WTC11 (cell line): Measurements from ENCODE around the gene PRR19. TPM values are rescaled to one million over a fixed set of nuclear protein-coding genes. Genes with fewer than 3 reads are reported as not detected.

Source experiments
- ATAC-seq: fragments of 200-7000 bp; cut with Tn5 transposase; 2 replicates; pipeline ENCODE4 v1.10.0; 2021; ENCODE audit warnings: mild to moderate bottlenecking, moderate library complexity
- CTCF ChIA-PET: fragments of 300-600 bp; sonication (Branson Sonifier 250); formaldehyde crosslinking; loops from one replicate; lab custom pipeline; 2021; ENCODE audit warnings: antibody characterized with exemption; lab: Charles Lee
- POLR2A ChIA-PET: fragments of 350-600 bp; sonication (Branson Sonifier 250); formaldehyde crosslinking; loops from one replicate; lab custom pipeline; 2021; ENCODE audit warnings: antibody characterized with exemption; lab: Charles Lee
- DNase-seq: peaks from one replicate; pipeline ENCODE4 v3.0.0; 2021; ENCODE audit warnings: low spot score
- H3K27ac Mint-ChIP-seq: 2 replicates; pipeline ENCODE4 v1.8.0; 2021; ENCODE audit warnings: mixed read lengths
- H3K27me3 Mint-ChIP-seq: 2 replicates; pipeline ENCODE4 v1.8.0; 2021; ENCODE audit warnings: low read depth, mild to moderate bottlenecking, moderate library complexity, mixed read lengths
- H3K36me3 Mint-ChIP-seq: 2 replicates; pipeline ENCODE4 v1.8.0; 2021; ENCODE audit warnings: mixed read lengths
- H3K4me1 Mint-ChIP-seq: 2 replicates; pipeline ENCODE4 v1.8.0; 2022; ENCODE audit warnings: mixed read lengths
- H3K4me3 Mint-ChIP-seq: 2 replicates; pipeline ENCODE4 v1.8.0; 2021; ENCODE audit warnings: mild to moderate bottlenecking, moderate library complexity, mixed read lengths
- H3K9me3 Mint-ChIP-seq: 2 replicates; pipeline ENCODE4 v1.8.0; 2021; ENCODE audit warnings: mixed read lengths
- AR ChIP-seq: fragments of 250-450 bp; sonication (Bioruptor Pico); IDR thresholded peaks from 2 replicates; pipeline ENCODE4 v1.9.0; 2021; ENCODE audit warnings: mild to moderate bottlenecking
- ATF2 ChIP-seq: sonication (generic); formaldehyde crosslinking; IDR thresholded peaks from 2 replicates; pipeline ENCODE4 v1.8.1; 2022; ENCODE audit warnings: low read depth, missing genetic modification reagents, borderline replicate concordance
- CBFB ChIP-seq: sonication (generic); formaldehyde crosslinking; IDR thresholded peaks from 2 replicates; pipeline ENCODE4 v1.8.1; 2022; ENCODE audit warnings: mild to moderate bottlenecking, low read depth, missing genetic modification reagents
- CREM ChIP-seq: sonication (generic); formaldehyde crosslinking; IDR thresholded peaks from 2 replicates; pipeline ENCODE4 v1.8.1; 2022; ENCODE audit warnings: mild to moderate bottlenecking, missing genetic modification reagents, moderate library complexity
- ESRRA ChIP-seq: sonication (generic); formaldehyde crosslinking; IDR thresholded peaks from 2 replicates; pipeline ENCODE4 v1.8.1; 2022; ENCODE audit warnings: mild to moderate bottlenecking, missing genetic modification reagents, borderline replicate concordance
- IRF1 ChIP-seq: sonication (generic); formaldehyde crosslinking; IDR thresholded peaks from 2 replicates; pipeline ENCODE4 v1.8.0; 2023; ENCODE audit warnings: missing genetic modification reagents
- MXD4 ChIP-seq: fragments of 250-450 bp; sonication (Bioruptor Pico); IDR thresholded peaks from 2 replicates; pipeline ENCODE4 v1.8.0; 2021; ENCODE audit warnings: mild to moderate bottlenecking, moderate library complexity, borderline replicate concordance
- NFYB ChIP-seq: sonication (generic); formaldehyde crosslinking; conservative IDR thresholded peaks from 2 replicates; pipeline ENCODE4 v1.8.0; 2022; ENCODE audit warnings: low read depth, missing genetic modification reagents
- NR3C1 ChIP-seq: sonication (generic); formaldehyde crosslinking; conservative IDR thresholded peaks from 2 replicates; pipeline ENCODE4 v1.8.1; 2023; ENCODE audit warnings: low read depth, mild to moderate bottlenecking, missing genetic modification reagents
- SMAD4 ChIP-seq: sonication (generic); formaldehyde crosslinking; IDR thresholded peaks from 2 replicates; pipeline ENCODE4 v1.8.0; 2022; ENCODE audit warnings: mild to moderate bottlenecking, missing genetic modification reagents
- SOX15 ChIP-seq: fragments of 250-450 bp; sonication (Bioruptor Pico); IDR thresholded peaks from 2 replicates; pipeline ENCODE4 v1.9.0; 2021; ENCODE audit warnings: mild to moderate bottlenecking
- STAT6 ChIP-seq: sonication (generic); formaldehyde crosslinking; conservative IDR thresholded peaks from 2 replicates; pipeline ENCODE4 v1.8.1; 2023; ENCODE audit warnings: mild to moderate bottlenecking, low read depth, missing genetic modification reagents, moderate library complexity
- TP53 ChIP-seq: sonication (generic); formaldehyde crosslinking; IDR thresholded peaks from 2 replicates; pipeline ENCODE4 v1.8.1; 2023; ENCODE audit warnings: mild to moderate bottlenecking, missing genetic modification reagents
- ZNF219 ChIP-seq: sonication (generic); formaldehyde crosslinking; IDR thresholded peaks from 2 replicates; pipeline ENCODE4 v1.8.0; 2023; ENCODE audit warnings: missing genetic modification reagents, mild to moderate bottlenecking, borderline replicate concordance
- ZNF263 ChIP-seq: sonication (generic); formaldehyde crosslinking; IDR thresholded peaks from 2 replicates; pipeline ENCODE4 v1.8.1; 2022; ENCODE audit warnings: low read depth, mild to moderate bottlenecking, moderate library complexity, missing genetic modification reagents
- total RNA-seq: library from RNA; stranded (reverse); gene quantifications from 3 replicates; pipeline ENCODE4 v1.2.3, GENCODE V29; 2021

PRR19 gene
- total RNA-seq, 1 experiment from 2014 or later: 3.7 TPM

GRCh38 chr19:42303101-42303464 lies 1.2 kb downstream of the PRR19 start (continued):
- TF ChIP-seq STAT6 (CRISPR knock-in tag) (no peak), ESRRA (CRISPR knock-in tag) (no peak), IRF1 (CRISPR knock-in tag) (no peak)

- H3K27me3 Mint-ChIP-seq: no peaks in the 10 kb centered on the region; the same call in none of the 2 replicates
- peaks cover 27% of the 10 kb centered on the region for H3K4me1 Mint-ChIP-seq
- no peak overlapping the region for H3K4me3 Mint-ChIP-seq
- TF ChIP-seq IRF1 (CRISPR knock-in tag) (no peak), ATF2 (CRISPR knock-in tag) (no peak), AR (CRISPR knock-in tag) (no peak), ZNF263 (CRISPR knock-in tag) (no peak), NFYB (CRISPR knock-in tag) (no peak), MXD4 (CRISPR knock-in tag) (no peak), NR3C1 (CRISPR knock-in tag) (no peak), SOX15 (CRISPR knock-in tag) (no peak), ZNF219 (CRISPR knock-in tag) (no peak), SMAD4 (CRISPR knock-in tag) (no peak), ESRRA (CRISPR knock-in tag) (no peak), TP53 (CRISPR knock-in tag) (no peak), CBFB (no peak)
- DNase-seq (no peak), ATAC-seq (no peak)
- ChIA-PET POLR2A (interaction anchor here (1.3 kb wide), 1 partner anchor 67 kb away, joined by 7 read pairs; no protein-coding TSS in a partner anchor), CTCF (interaction anchor here (0.7 to 1.1 kb wide), 4 partner anchors 9 to 66 kb away, joined by 3 to 5 read pairs (median 4); no protein-coding TSS in a partner anchor)
- H3K27ac Mint-ChIP-seq: peak overlapping the region; percentile 21; the same call in 1 of the 2 replicates
- peaks cover 9% of the 10 kb centered on the region for H3K36me3 Mint-ChIP-seq
- H3K9me3 Mint-ChIP-seq: no peaks in the 10 kb centered on the region
Observed at GRCh38 chr19:42303876-42304275, 1.9 kb downstream of the PRR19 start.

- Mint-ChIP-seq H3K9me3 (no peaks in the 10 kb centered on the region), H3K4me3 (no peak overlapping the region), H3K4me1 (peaks cover 20% of the 10 kb centered on the region), H3K36me3 (no peaks in the 10 kb centered on the region), H3K27me3 (no peaks in the 10 kb centered on the region; the same call in none of the 2 replicates), H3K27ac (no peak overlapping the region)
- ATAC-seq (peak; percentile 36), DNase-seq (peak; percentile 50)
- TF ChIP-seq NFYB (CRISPR knock-in tag): peak; percentile 47; the same call in 1 of the 2 replicates
- TF ChIP-seq CREM (CRISPR knock-in tag): no peak
- POLR2A ChIA-PET: no interaction called here
- CTCF ChIA-PET: interaction anchor here (1.0 to 2.3 kb wide), 6 partner anchors 12 to 117 kb away, joined by 3 to 8 read pairs (median 4); no protein-coding TSS in a partner anchor
Observed at GRCh38 chr19:42306646-42307045, 4.7 kb downstream of the PRR19 start.
